Measurements from ENCODE around the gene IL12B.
"Not testable (repeated sequence)": the region's sequence is repeated elsewhere in the genome, so short reads cannot be mapped to it uniquely, and the experiment has no call there.

DNA sequence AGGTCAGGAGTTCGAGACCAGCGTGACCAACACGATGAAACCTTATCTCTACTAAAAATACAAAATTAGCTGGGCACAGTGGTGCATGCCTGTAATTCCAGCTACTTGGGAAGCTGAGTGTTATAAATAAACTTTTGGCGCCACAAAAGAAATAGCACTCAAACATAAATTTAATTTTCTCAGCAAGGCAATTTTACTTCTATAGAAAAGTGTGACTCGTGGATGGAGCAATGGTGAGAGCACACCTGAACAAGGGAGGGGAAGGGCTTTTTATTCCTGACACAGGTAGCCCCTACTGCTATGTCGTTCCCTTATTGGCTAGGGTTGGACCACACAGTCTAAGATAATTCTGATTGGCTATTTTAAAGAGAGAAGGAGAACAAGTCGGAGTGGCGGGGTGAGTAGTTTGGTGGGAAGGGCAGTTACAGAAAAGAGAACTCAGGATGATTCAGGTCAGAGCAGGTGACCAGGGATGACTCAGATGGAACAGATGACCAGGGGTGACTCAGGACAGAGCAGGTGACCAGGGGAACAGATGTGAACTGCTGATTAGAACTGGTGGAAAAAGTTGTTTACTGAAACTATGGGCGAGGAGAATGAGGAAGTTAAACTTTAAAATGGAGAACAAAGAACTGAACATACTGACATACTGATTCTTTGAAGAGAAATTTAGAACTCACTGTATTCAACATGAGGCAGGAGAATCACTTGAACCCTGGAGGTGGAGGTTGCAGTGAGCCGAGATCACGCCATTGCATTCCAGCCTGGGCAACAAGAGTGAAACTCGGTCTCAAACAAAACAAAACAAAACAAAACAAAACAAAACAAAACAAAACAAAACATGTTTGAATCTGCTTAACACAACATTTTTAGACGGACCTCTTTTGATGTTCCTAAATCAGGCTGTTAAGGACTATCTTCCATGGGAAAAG is 28.1 kb downstream of the IL12B start:
- TF ChIP-seq CTCF (IDR thresholded peaks at IDR 0.05; ENCODE audit: low read depth, low read length, poor library complexity, severe bottlenecking); EZH2phosphoT487 (IDR thresholded peaks at IDR 0.05; ENCODE audit: borderline replicate concordance, low read length): not testable (repeated sequence)

Measured in DOHH2 (cell line).